CD14-positive monocyte (primary cell): ENCODE results near the gene PLPPR3. TPM values are rescaled to one million over a fixed set of nuclear protein-coding genes. Genes with fewer than 3 reads are reported as not detected.

Source experiments
- DNase-seq, 3 donors: peaks; one replicate each; pipeline ENCODE4 v3.0.0-alpha.2; 2011 to 2022
- H2AFZ ChIP-seq: 2 replicates; pipeline ENCODE4 v1.6.0; 2012; ENCODE audit warnings: mild to moderate bottlenecking, low read depth, low read length, inconsistent platforms; ENCODE audit not compliant: insufficient read depth, poor library complexity, severe bottlenecking
- H3K27ac ChIP-seq, 2 donors: 1 replicate in 1 of 2; 2 replicates in 1 of 2; pipeline ENCODE4 v1.5.1; 2012 to 2013; ENCODE audit warnings: low read length in 2 of 2, control low read depth in 1 of 2, inconsistent platforms in 1 of 2, low read depth in 1 of 2, mild to moderate bottlenecking in 1 of 2
- H3K27me3 ChIP-seq, 2 donors: one replicate each; pipeline versions ENCODE4 v1.6.0 to v1.6.1; 2011 to 2013; ENCODE audit warnings: low read length in 2 of 2; ENCODE audit not compliant: control insufficient read depth in 2 of 2, insufficient read depth in 2 of 2
- H3K36me3 ChIP-seq, 2 donors: replicated peaks in 1 of 2; 1 replicate in 1 of 2; 2 replicates in 1 of 2; pipeline versions ENCODE4 v1.5.1 to v1.6.1; 2012 to 2013; ENCODE audit warnings: low read length in 2 of 2, control low read depth in 1 of 2, inconsistent platforms in 1 of 2, mild to moderate bottlenecking in 1 of 2; ENCODE audit not compliant: insufficient read depth in 2 of 2, control insufficient read depth in 1 of 2
- H3K4me1 ChIP-seq, 2 donors: 1 replicate in 1 of 2; 2 replicates in 1 of 2; pipeline versions ENCODE4 v1.5.1 to v1.6.1; 2012 to 2013; ENCODE audit warnings: low read length in 2 of 2, control low read depth in 1 of 2, inconsistent platforms in 1 of 2, mild to moderate bottlenecking in 1 of 2, moderate library complexity in 1 of 2; ENCODE audit not compliant: insufficient read depth in 2 of 2, control insufficient read depth in 1 of 2
- H3K4me2 ChIP-seq: replicated peaks from 2 replicates; pipeline ENCODE3; 2012; ENCODE audit warnings: low read length, moderate library complexity, mild to moderate bottlenecking; ENCODE audit not compliant: poor library complexity, severe bottlenecking; ENCODE audit errors: extremely low read depth
- H3K4me3 ChIP-seq, 3 experiments: fragments of 200-600 bp in 1 of 3; sonication (generic) in 1 of 3; replicated peaks in 1 of 3; 1 replicate in 2 of 3; 2 replicates in 1 of 3; pipeline ENCODE4 v1.5.1; 2011 to 2013; ENCODE audit warnings: low read length in 3 of 3, mild to moderate bottlenecking in 3 of 3, control low read depth in 2 of 3, low read depth in 2 of 3, inconsistent platforms in 1 of 3, moderate library complexity in 1 of 3
- H3K79me2 ChIP-seq: 2 replicates; pipeline ENCODE4 v1.6.0; 2012; ENCODE audit warnings: mild to moderate bottlenecking, control low read depth, inconsistent platforms, low read length, moderate library complexity; ENCODE audit not compliant: insufficient read depth
- H3K9ac ChIP-seq: 2 replicates; pipeline ENCODE4 v1.6.0; 2017; ENCODE audit warnings: low read length, mild to moderate bottlenecking; ENCODE audit not compliant: insufficient read depth, poor library complexity, severe bottlenecking
- H3K9me3 ChIP-seq, 2 donors: replicated peaks in 1 of 2; 1 replicate in 1 of 2; 2 replicates in 1 of 2; pipeline versions ENCODE4 v1.5.1 to v1.6.1; 2012 to 2013; ENCODE audit warnings: low read length in 2 of 2, control low read depth in 1 of 2; ENCODE audit not compliant: control insufficient read depth in 1 of 2, insufficient read depth in 1 of 2
- H4K20me1 ChIP-seq: 2 replicates; pipeline ENCODE4 v1.6.0; 2012; ENCODE audit warnings: mild to moderate bottlenecking, low read length, control low read depth, moderate library complexity; ENCODE audit not compliant: insufficient read depth
- H3K27ac Mint-ChIP-seq, 7 donors: one replicate each; pipeline ENCODE4 v1.8.0; 2020; ENCODE audit warnings: mild to moderate bottlenecking in 7 of 7, mixed read lengths in 7 of 7, moderate library complexity in 6 of 7, inconsistent platforms in 2 of 7
- H3K27me3 Mint-ChIP-seq, 3 donors: one replicate each; pipeline ENCODE4 v1.8.0; 2021 to 2022; ENCODE audit warnings: low read depth in 3 of 3, mild to moderate bottlenecking in 3 of 3, mixed read lengths in 3 of 3, moderate library complexity in 3 of 3, inconsistent platforms in 1 of 3
- H3K36me3 Mint-ChIP-seq, 2 donors: one replicate each; pipeline ENCODE4 v1.8.0; 2020; ENCODE audit warnings: mixed read lengths in 2 of 2, inconsistent platforms in 1 of 2, mild to moderate bottlenecking in 1 of 2
- H3K4me1 Mint-ChIP-seq: one replicate; pipeline ENCODE4 v1.8.0; 2020; ENCODE audit warnings: mild to moderate bottlenecking, mixed read lengths
- H3K4me3 Mint-ChIP-seq, 2 donors: one replicate each; pipeline ENCODE4 v1.8.0; 2020; ENCODE audit warnings: mild to moderate bottlenecking in 2 of 2, mixed read lengths in 2 of 2, moderate library complexity in 1 of 2
- H3K9me3 Mint-ChIP-seq, 7 donors: one replicate each; pipeline ENCODE4 v1.8.0; 2020 to 2022; ENCODE audit warnings: mixed read lengths in 7 of 7, mild to moderate bottlenecking in 6 of 7, moderate library complexity in 6 of 7, inconsistent platforms in 2 of 7
- CTCF ChIP-seq: fragments of 200-600 bp; IDR thresholded peaks from one replicate; pipeline ENCODE4 v1.8.0; 2022; ENCODE audit warnings: antibody characterized with exemption, mild to moderate bottlenecking
- WGBS: methylation state at CpG from one replicate; pipeline ENCODE4 v1.1.5; 2013; ENCODE audit warnings: missing lambda C conversion rate; ENCODE audit not compliant: insufficient coverage; 5-methylcytosine and 5-hydroxymethylcytosine counted together
- intact Hi-C, 2 donors: fragments of 100-400 bp; cut with micrococcal nuclease; formaldehyde crosslinking; loops; one replicate each; pipeline versions ENCODE4 v1.15.0 to v1.15.1; 2023
- polyA plus RNA-seq, 3 donors: library from polyadenylated mRNA; depleted of rRNA in 1 of 3; unstranded in 2 of 3; stranded (reverse) in 1 of 3; fragments of 300-500 nt in 2 of 3; fragments of >200 nt in 1 of 3; fragmentation: Illumina TruSeq in 2 of 3; gene quantifications; 1 replicate in 2 of 3; 2 replicates in 1 of 3; pipeline ENCODE4 v1.2.3, GENCODE V29; 2012 to 2021

Gene PLPPR3
- polyA plus RNA-seq, 3 donors: 1.2 TPM; not detected in 2

- Mint-ChIP-seq H3K4me1 (peaks cover 63% of the 10 kb centered on the region), H3K36me3 (no peaks in the 10 kb centered on the region), H3K27me3 (peaks cover 3 to 7% (median 4%) of the 10 kb centered on the region in 3 donors), H3K27ac (peak overlapping the region; percentile 53 to 92 (median 82)), H3K9me3 (no peaks in the 10 kb centered on the region), H3K4me3 (peak overlapping the region; percentile 70 to 91)
- no peak for TF ChIP-seq CTCF
- Histone ChIP-seq H3K4me2 (peak overlapping the region; percentile 67), H4K20me1 (no peaks in the 10 kb centered on the region), H3K36me3 (no peaks in the 10 kb centered on the region), H3K9ac (peak overlapping the region; percentile 1), H3K9me3 (no peaks in the 10 kb centered on the region), H3K79me2 (peaks cover 78% of the 10 kb centered on the region), H2AFZ (peak overlapping the region; percentile 56), H3K27ac (peak overlapping the region in 1 of 2 donors; percentile 52), H3K4me3 (peak overlapping the region in 1 of 3 experiments; percentile 52), H3K4me1 (peaks cover 69 to 76% of the 10 kb centered on the region in 2 donors), H3K27me3 (no peaks in the 10 kb centered on the region)
- WGBS: 9% methylated on average over 8 of the region's 15 CpGs
- intact Hi-C loops: no loop called here
- peak; percentile 61 to 73 (median 65) for DNase-seq
Measured at GRCh38 chr19:824885-825284, 3.1 kb upstream of the PLPPR3 start.

DNA sequence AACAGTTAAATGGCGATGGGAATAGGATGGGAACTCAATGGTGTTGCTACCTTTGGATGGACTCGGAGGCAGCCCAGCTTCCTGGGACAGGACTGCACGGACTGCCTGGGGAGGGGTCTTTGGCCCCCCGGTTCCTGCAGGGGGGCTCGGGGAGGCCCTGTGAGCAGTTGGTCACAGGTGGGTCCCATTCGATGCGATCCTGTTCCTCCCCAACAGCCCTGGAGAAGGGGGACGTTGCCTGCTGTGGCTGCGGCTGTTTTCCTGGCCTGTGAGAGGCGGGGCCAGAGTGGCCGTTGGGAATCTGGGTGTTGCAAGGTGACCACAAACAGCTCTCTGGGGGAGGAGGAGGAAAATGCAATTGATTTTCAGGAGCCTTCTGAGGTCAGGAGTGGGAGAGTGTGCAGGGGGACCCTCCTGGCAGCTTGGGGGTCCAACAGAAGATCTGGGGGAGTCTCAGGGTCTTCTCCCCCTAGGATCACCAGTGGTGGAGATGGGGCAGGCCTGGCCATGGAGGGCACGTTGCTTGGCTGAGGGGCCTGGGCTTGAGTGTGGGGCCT is 1.9 kb upstream of the PLPPR3 start:
- peaks cover 66% of the 10 kb centered on the region for H3K79me2 ChIP-seq
- DNase-seq: no peak
- H3K4me2 ChIP-seq: peak overlapping the region; percentile 69
- H3K27me3 ChIP-seq: no peaks in the 10 kb centered on the region
- no peaks in the 10 kb centered on the region for H3K36me3 ChIP-seq
- H3K27me3 Mint-ChIP-seq: peaks cover 3 to 7% (median 5%) of the 10 kb centered on the region in 3 donors
- peaks cover 54% of the 10 kb centered on the region for H3K4me1 Mint-ChIP-seq
- H3K9me3 ChIP-seq: no peaks in the 10 kb centered on the region
- H3K4me1 ChIP-seq: peaks cover 60 to 63% of the 10 kb centered on the region in 2 donors
- no peak overlapping the region for H3K27ac ChIP-seq
- no peaks in the 10 kb centered on the region for H4K20me1 ChIP-seq
- peak overlapping the region in 4 of 7 donors; percentile 5 to 65 (median 64) for H3K27ac Mint-ChIP-seq
- TF ChIP-seq CTCF: no peak
- peak overlapping the region; percentile 61 for H2AFZ ChIP-seq
- peak overlapping the region; percentile 68 to 83 for H3K4me3 Mint-ChIP-seq
- intact Hi-C loops: no loop called here
- no peaks in the 10 kb centered on the region for H3K9me3 Mint-ChIP-seq
- peak overlapping the region in 2 of 3 experiments; percentile 17 to 60 for H3K4me3 ChIP-seq
- peak overlapping the region; percentile 21 for H3K9ac ChIP-seq
- no peaks in the 10 kb centered on the region for H3K36me3 Mint-ChIP-seq
- 0% methylated on average over 11 of the region's 12 CpGs for WGBS
